ENCODE results near the gene PLXNA4. TPM values are rescaled to one million over a fixed set of nuclear protein-coding genes. Genes with fewer than 3 reads are reported as not detected.

The PLXNA4 gene
- total and polyA plus RNA-seq, 9 of the 15 experiments (the other 6 are each of a cell fraction or from before 2014, with no cell fraction given), result under 0.01 to 0.09 TPM; not detected in 7

DNA sequence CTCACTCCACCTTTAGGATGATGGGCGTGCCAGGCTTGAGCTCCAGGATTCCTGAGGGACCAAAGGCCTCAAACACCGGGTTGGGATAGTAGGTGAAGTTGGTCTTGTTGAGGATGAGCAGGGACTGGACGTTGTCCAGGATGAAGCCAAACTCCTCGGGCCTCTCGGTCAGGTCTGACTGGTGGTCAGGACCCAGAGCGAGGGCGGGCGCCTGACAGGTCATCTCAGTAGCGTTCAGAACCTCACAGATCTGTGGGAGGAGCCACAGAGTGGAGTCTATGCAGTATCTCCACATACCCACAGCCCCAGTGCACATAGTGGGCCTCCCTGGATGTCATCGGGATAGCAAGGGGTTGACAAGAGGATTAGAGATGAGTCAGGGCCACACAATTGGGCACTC is 394.9 kb downstream of the PLXNA4 start:
- intact Hi-C loops (cut with micrococcal nuclease), result no loop called here
- Histone ChIP-seq H3K36me3 (ENCODE audit: control insufficient read depth, insufficient read depth, low read length) (no peaks in the 10 kb centered on the region), H3K27ac (ENCODE audit: extremely low read depth, low read depth, low read length) (no peak overlapping the region), H3K79me2 (ENCODE audit: control insufficient read depth, insufficient read depth, low read length) (no peaks in the 10 kb centered on the region), H3K4me3 (no peak overlapping the region), H4K20me1 (replicated peaks; ENCODE audit: control insufficient read depth, insufficient read depth, low read length) (peaks cover 16% of the 10 kb centered on the region; the same call in 1 of the 2 replicates), H3K9ac (ENCODE audit: insufficient read depth in 1 of 2, low read depth in 2 of 2, low read length in 2 of 2) (no peak overlapping the region), H3K4me2 (ENCODE audit: insufficient read depth, low read length) (no peak overlapping the region), H3K9me3 (replicated peaks; ENCODE audit: control insufficient read depth, insufficient read depth, low read depth, low read length) (no peaks in the 10 kb centered on the region), H3K9me1 (ENCODE audit: control insufficient read depth, insufficient read depth, low read length) (peaks cover 7% of the 10 kb centered on the region), H3K27me3 (ENCODE audit: control insufficient read depth in 2 of 2, insufficient read depth in 2 of 2, low read length in 2 of 2) (peaks cover 5 to 38% of the 10 kb centered on the region in 2 experiments; a peak in 4 of 5 replicates), H2AFZ (ENCODE audit: low read depth, low read length) (no peak overlapping the region), H3K4me1 (replicated peaks in 1 of 2; ENCODE audit: control insufficient read depth in 2 of 2, insufficient read depth in 2 of 2, low read length in 2 of 2) (no peaks in the 10 kb centered on the region)
- WGBS (ENCODE audit: insufficient coverage, low coverage, missing lambda C conversion rate), result under 1% methylated on average over 10 of the region's 10 CpGs
- ChIA-PET POLR2A (no interaction called here), CTCF (ENCODE audit: low intra/inter-chr PET ratio) (no interaction called here)
- BruUV-seq (replicated peaks), result no TSS peak
- DNase-seq (ENCODE audit: extremely low read depth in 1 of 4, low spot score in 3 of 4), result no peak
- TF ChIP-seq KAT8 (IDR thresholded peaks at IDR 0.05; ENCODE audit: low read depth), result no peak
- TF ChIP-seq HDAC8 (tag; IDR thresholded peaks at IDR 0.05), result no peak
- no peak for TF ChIP-seq HNRNPH1 (optimal IDR thresholded peaks at IDR 0.05; ENCODE audit: low read depth, low read length)
- TF ChIP-seq, protein P1, sequence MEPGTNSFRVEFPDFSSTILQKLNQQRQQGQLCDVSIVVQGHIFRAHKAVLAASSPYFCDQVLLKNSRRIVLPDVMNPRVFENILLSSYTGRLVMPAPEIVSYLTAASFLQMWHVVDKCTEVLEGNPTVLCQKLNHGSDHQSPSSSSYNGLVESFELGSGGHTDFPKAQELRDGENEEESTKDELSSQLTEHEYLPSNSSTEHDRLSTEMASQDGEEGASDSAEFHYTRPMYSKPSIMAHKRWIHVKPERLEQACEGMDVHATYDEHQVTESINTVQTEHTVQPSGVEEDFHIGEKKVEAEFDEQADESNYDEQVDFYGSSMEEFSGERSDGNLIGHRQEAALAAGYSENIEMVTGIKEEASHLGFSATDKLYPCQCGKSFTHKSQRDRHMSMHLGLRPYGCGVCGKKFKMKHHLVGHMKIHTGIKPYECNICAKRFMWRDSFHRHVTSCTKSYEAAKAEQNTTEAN (CRISPR knock-in tag; IDR thresholded peaks at IDR 0.05), result no peak
- TF ChIP-seq GABPB2 (CRISPR knock-in tag; conservative IDR thresholded peaks at IDR 0.05), result no peak
- TF ChIP-seq ZBTB1 (CRISPR knock-in tag; IDR thresholded peaks at IDR 0.05; ENCODE audit: borderline replicate concordance, low read depth), result no peak
- TF ChIP-seq, protein P2, sequence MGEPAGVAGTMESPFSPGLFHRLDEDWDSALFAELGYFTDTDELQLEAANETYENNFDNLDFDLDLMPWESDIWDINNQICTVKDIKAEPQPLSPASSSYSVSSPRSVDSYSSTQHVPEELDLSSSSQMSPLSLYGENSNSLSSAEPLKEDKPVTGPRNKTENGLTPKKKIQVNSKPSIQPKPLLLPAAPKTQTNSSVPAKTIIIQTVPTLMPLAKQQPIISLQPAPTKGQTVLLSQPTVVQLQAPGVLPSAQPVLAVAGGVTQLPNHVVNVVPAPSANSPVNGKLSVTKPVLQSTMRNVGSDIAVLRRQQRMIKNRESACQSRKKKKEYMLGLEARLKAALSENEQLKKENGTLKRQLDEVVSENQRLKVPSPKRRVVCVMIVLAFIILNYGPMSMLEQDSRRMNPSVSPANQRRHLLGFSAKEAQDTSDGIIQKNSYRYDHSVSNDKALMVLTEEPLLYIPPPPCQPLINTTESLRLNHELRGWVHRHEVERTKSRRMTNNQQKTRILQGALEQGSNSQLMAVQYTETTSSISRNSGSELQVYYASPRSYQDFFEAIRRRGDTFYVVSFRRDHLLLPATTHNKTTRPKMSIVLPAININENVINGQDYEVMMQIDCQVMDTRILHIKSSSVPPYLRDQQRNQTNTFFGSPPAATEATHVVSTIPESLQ (CRISPR knock-in tag; IDR thresholded peaks at IDR 0.05), result no peak
- TF ChIP-seq BRF1 (IDR thresholded peaks at IDR 0.05; ENCODE audit: borderline replicate concordance, extremely low read depth, insufficient read length), result no peak
- TF ChIP-seq SNRNP70 (optimal IDR thresholded peaks at IDR 0.05; ENCODE audit: low read depth, low read length), result no peak
- no peak for TF ChIP-seq DIDO1 (tag; IDR thresholded peaks at IDR 0.05; ENCODE audit: low read depth)
- no peak for TF ChIP-seq NR4A1 (CRISPR knock-in tag; IDR thresholded peaks at IDR 0.05)
- no peak for TF ChIP-seq NR4A1 (tag; IDR thresholded peaks at IDR 0.05)
- no peak for FAIRE-seq
- in situ Hi-C loops (cut with MboI), result no loop called here
- ATAC-seq, result no peak
